Islet precursor cell (in vitro differentiated cells): ENCODE measurements around the gene CDH19.
"Not testable (repeated sequence)": the region's sequence is repeated elsewhere in the genome, so short reads cannot be mapped to it uniquely, and the experiment has no call there.

Experiments
- DNase-seq: peaks from one replicate; pipeline ENCODE4 v3.0.0-alpha.2; 2018

Gene CDH19

GRCh38 chr18:66564236-66564635 is 39.7 kb downstream of the CDH19 start:
- no peak for DNase-seq

- no peak for DNase-seq
Observed at GRCh38 chr18:66562279-66562678, 41.6 kb downstream of the CDH19 start.

DNA sequence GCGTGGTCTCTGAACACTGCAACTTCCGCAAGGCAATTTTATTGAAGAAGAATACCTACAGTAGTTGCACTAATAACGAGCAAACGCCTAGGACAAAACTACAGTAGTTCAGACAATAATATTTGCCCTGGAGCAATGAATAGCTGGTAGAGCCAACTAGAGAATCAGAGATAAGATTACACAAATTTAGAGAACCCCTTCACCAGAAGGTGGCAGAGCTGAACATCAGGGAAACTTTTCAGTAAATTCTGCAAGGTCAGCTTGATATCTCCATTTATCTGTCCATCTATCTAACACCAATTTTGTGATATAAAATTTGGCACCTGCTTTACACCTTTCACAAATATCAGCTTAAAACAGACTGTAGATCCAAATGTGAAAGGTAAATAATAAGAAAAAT is 43.8 kb downstream of the CDH19 start:
- no peak for DNase-seq

GRCh38 chr18:66558773-66559172 is 45.1 kb downstream of the CDH19 start:
- no peak for DNase-seq

DNA sequence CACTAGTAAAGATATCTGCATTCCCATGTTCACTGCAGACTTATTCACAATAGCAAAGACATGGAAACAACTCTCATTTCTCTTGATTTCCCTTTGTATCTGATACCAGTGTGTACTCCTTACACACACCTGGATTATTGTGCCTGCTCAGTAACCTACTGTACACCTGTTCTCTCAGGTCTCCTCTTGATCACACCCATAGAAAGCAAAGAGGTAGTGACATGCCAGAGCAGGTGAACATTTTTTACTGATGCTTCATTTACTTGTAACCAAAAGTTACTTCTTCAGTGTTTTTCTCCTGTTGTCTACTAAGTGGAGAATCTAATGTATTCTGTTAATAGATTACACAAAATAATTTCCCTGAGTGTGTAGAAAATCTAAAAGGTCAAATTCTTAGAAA is 46.8 kb downstream of the CDH19 start:
- no peak for DNase-seq

- no peak for DNase-seq
Observed at GRCh38 chr18:66555585-66555984, 48.3 kb downstream of the CDH19 start.

GRCh38 chr18:66553824-66554223 is 50.1 kb downstream of the CDH19 start:
- DNase-seq: no peak

- no peak for DNase-seq
Observed at GRCh38 chr18:66550366-66550765, 53.5 kb downstream of the CDH19 start.

DNA sequence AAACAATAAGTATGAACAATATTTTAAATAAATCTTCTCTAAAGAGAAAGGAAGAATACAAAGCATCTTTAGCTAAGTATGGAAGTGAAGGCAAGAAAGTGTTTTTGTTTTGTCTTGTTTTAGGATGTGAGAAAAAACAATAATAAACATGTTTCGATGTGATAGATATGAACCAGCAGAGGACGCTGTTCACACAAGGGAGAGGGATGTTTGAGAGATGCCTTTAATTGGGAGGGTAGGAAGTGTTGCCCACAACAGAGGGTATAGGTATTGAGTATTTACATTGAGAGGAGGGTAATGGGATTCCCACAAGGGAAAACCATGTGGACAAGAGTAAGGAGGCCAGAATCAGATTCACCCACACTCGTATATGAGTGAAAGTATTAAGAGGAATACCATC is 55.1 kb downstream of the CDH19 start:
- DNase-seq: no peak

- DNase-seq: no peak
Observed at GRCh38 chr18:66534110-66534509, 69.8 kb downstream of the CDH19 start.

- DNase-seq: no peak
Observed at GRCh38 chr18:66533693-66534092, 70.2 kb downstream of the CDH19 start.

- no peak for DNase-seq
Observed at GRCh38 chr18:66523219-66523991, 80.5 kb downstream of the CDH19 start.

DNA sequence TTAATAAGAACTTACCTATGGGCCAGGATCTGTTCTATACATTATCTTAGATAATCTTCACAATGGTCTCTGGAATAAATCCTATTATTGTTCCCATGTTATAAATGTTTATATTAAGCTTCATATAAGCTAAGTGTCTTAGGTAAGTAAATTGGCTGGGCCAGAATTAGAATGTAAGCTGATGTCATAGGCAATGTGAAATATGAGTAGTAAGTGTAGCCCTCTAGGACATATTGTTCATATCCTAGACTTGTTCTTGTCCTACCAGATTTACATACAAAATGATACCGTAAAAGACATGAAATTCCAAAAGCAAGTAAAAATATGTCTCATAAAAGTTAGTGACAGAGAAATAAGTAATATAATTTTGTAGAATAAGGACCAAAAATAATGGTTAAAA is 89.9 kb downstream of the CDH19 start:
- DNase-seq: no peak

DNA sequence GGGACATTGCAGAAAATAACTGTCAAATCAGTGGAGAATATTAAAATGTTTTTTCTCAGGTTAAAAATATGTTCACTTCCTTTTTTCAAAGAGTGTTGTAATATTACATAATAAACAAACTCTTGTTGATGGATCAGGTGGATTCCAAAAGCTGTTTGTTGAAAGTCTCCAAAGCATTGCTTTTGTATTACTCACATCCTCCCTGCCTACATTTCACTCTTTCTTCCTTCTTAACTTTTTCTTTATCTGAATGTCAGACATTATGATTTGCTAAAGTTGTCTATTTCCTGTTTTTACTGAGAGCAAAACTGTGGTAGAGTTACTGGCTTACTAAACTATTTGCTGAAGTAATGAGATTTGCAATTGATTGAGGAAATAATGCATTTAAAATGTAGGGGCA is 92.1 kb downstream of the CDH19 start:
- DNase-seq: no peak

- DNase-seq: no peak
Observed at GRCh38 chr18:66511289-66511688, 92.6 kb downstream of the CDH19 start.

DNA sequence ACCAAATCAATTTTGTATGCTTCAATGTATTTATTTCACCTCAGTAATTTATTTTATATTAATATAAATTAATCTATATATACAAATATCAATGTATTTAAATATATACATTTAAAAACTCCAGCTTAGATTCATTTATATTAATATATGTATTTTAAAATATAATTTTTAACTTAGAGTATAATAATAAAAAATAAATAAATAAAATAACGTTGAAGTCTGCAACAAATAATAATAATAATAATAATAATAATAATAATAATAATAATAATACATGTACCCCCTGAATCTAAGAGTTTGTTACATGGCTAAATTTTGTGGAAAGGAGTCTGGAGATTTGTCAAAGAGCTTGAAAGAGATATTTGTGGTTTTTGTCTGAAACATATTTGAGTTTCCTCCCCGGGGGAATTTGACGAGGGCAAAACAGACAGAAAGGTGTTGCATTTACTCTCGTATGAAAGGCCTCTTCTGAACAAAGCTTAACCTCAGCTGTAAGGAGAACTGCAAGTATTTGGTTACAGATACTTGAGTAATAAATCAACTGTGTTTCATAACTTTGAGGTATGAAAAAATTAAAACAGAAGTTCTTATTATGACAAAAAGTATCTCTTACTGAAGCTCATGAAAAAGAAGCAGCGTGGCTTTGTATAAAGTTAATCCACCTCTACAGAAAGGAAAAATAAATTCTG is 93.4 kb downstream of the CDH19 start:
- no peak for DNase-seq

GRCh38 chr18:66508937-66509336 is 95.0 kb downstream of the CDH19 start:
- DNase-seq: no peak

- DNase-seq: no peak
Observed at GRCh38 chr18:66506178-66506577, 97.7 kb downstream of the CDH19 start.

DNA sequence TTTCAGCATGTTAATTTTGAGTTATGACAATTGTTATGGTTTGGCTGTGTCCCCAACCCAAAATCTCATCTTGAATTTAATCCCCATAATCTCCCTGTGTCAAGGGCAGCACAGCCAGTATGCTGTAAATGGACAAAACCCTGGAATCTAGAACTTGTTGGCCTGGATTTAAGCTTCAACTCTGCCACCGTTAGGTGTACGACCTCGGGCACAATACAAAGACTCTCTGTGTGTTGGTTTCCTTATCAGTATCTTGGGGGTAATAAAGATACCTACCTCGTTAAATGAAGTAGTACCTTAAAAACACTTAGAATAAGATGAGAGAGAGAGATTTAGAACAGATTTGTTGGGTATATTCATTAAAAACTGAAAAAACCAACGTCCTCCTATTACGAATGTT is 106.5 kb downstream of the CDH19 start:
- DNase-seq: peak; percentile 55

- peak; percentile 90 for DNase-seq
Observed at GRCh38 chr18:66495844-66496243, 108.0 kb downstream of the CDH19 start.

DNA sequence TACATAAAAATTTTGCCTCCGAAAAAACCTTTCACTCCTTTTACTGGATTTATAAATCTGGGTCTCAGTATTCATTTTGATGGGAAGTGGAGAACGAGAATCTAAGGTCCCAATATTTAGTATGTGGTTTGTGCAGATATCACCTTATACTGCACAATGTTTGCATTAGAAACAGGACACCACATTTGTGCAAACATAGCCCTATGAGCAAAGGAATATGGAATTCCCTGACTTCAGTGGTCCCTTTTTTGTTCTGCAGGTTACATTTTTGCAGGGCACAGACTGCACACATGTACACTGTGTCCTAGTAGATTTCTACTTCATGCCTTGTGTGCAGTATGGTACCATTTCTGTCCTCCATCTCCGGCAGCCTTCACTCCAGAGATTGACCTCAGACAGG is 130.0 kb downstream of the CDH19 start:
- DNase-seq: no peak

GRCh38 chr18:66466184-66466583 is 137.7 kb downstream of the CDH19 start:
- not testable (repeated sequence) for DNase-seq

DNA sequence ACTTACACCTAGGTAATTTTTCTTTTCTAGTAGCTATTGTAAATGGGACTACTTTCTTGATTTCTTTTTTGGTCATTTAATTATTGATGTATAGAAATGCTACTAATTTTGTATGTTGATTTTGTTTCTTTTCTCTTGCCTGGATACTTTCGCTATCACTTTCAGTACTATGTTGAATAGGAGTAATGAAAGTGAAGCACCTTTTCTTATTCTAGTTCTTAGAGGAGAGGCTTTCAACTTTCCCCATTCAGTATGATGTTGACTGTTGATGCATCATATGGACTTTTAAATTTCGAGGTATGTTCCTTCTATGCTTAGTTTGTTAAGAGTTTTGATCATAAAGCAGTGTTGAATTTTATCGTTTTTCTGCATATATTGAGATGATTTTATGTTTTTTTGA is 142.5 kb downstream of the CDH19 start:
- no peak for DNase-seq

- peak; percentile 45 for DNase-seq
Observed at GRCh38 chr18:66457245-66457644, 146.6 kb downstream of the CDH19 start.
